Ishikawa (cell line): Measurements from ENCODE around the gene KCNK15.

Experiments
- CEBPB ChIP-seq: IDR thresholded peaks from 2 replicates; pipeline ENCODE4 v1.6.1; 2012
- EP300 ChIP-seq: IDR thresholded peaks from 2 replicates; pipeline ENCODE4 v1.6.1; 2012; ENCODE audit warnings: borderline replicate concordance
- FOXM1 ChIP-seq: IDR thresholded peaks from 2 replicates; pipeline ENCODE4 v1.6.1; 2012; ENCODE audit warnings: low read depth, borderline replicate concordance
- MAX ChIP-seq: IDR thresholded peaks from 2 replicates; pipeline ENCODE4 v1.6.1; 2012
- TAF1 ChIP-seq: IDR thresholded peaks from 2 replicates; pipeline ENCODE4 v1.6.1; 2012; ENCODE audit warnings: low read depth, mild to moderate bottlenecking
- TEAD4 ChIP-seq: IDR thresholded peaks from 2 replicates; pipeline ENCODE4 v1.6.1; 2012

GRCh38 chr20:44725837-44726236 lies 19.8 kb upstream of the KCNK15 start:
- TF ChIP-seq TEAD4 (no peak), CEBPB (no peak), MAX (no peak), FOXM1 (no peak), TAF1 (no peak), EP300 (no peak)
